ENCODE measurements around the gene STX3.

The STX3 gene

DNA sequence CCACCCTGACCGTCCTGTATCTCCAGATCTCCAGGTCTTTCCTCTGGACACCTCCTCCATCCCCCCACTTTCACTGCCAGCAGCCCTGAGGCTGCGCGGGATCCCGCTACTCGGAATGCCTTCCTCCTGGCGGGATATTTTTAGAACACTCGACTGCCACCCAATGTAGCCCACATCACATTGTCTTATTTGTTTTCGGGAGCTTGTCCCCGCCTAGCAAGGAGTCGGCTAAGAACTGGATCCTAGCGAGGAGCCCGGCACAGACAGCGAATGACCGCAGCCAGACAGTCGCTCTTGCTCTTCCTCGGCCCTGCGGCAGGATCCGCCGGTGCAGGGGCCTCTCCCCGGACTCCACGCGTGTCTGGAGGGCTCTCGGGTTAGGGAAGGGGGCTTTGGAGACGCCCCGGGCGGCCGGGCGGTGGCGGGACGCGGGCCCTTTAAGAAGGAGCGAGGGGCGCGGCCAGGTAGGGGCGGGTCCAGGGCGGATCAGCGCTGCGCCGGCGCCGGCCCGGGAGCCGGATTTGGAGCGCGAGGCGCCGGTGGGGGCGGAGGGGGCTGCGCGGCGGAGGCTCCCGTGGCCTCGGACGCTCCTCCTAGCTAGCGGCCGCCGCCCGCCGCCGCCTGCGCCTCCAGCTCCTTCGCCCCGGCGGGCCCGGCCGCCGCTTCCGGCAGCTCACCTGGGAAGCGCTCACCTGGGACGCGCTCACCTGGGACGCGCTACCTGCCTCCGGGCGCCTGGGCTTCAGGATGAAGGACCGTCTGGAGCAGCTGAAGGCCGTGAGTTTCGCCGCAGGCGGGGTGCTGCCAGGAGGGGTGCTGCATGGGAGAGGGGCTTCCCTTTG is at the start of gene STX3:
TSS of gene STX3 (plus strand) at position 518 of the 842 bp plus-strand sequence. CDS start at position 748, 230 bp downstream.
- peak; percentile 39 for DNase-seq

DNA sequence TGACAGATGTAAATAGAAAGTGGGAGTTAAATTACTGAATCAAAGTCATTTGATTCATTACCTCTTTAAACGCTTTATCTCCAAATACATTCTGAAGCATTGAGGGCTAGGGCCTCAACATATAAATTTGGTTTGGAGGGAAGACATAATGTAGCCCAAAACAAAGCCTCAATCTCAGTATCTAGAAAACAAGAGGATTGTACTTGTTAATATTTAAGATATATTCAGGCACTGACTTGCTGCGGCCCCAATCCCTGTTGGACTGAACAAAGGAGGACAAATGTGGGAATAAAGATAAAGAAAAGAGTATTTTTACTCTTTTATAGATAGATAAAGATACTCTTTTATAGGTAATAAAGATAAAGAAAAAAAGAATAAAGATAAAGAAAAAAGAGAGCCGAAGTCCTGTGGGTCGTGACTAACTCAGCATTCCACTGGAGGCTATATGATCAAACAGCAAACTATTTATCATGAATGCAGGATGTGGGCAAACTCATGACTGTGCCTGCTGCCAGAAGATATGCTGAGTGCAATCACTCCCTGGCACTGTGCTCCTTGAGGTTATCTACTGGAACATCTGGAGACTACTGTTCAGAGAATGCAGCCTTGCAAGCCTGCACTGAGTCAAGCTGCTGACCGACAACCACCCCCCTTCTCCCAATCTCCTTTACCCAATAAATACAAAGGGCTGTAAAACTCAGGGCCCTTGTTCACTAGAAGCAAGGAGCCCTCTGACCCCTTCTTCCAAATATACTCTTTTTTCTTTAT is 48.5 kb upstream of the STX3 start:
- no peak for DNase-seq

DNA sequence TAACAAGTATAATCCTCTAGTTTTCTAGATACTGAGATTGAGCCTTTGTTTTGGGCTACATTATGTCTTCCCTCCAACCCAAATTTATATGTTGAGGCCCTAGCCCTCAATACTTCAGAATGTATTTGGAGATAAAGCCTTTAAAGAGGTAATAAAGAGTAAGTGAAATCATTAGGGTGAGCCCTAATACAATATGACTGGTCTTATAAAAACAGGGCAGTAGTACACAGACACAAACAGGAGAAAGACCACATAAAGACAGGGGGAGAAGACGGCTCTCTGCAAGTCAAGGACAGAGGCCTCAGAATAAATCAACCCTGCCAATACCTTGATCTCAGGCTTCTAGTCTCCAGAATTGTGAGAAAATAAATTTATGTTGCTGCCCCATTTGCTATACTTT is 47.8 kb upstream of the STX3 start:
- no peak for DNase-seq

DNA sequence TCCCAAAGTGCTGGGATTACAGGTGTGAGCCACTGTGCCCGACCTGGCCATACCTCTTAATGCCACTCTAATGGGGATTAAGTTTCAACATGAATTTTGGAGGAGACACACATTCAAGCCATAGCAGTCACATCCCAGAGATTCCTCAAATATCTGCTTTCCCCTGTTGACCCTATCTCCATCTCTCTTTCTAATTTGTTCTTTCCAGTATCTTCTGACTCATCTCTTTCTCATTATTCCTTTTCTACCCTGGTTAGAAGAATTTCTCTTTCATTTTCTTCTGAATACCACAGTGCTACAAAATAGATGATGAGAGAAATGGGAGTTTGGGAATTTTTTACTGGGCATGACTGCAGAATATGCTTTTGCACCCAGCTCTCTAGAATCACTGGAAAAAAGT is 46.6 kb upstream of the STX3 start:
- DNase-seq = no peak

DNA sequence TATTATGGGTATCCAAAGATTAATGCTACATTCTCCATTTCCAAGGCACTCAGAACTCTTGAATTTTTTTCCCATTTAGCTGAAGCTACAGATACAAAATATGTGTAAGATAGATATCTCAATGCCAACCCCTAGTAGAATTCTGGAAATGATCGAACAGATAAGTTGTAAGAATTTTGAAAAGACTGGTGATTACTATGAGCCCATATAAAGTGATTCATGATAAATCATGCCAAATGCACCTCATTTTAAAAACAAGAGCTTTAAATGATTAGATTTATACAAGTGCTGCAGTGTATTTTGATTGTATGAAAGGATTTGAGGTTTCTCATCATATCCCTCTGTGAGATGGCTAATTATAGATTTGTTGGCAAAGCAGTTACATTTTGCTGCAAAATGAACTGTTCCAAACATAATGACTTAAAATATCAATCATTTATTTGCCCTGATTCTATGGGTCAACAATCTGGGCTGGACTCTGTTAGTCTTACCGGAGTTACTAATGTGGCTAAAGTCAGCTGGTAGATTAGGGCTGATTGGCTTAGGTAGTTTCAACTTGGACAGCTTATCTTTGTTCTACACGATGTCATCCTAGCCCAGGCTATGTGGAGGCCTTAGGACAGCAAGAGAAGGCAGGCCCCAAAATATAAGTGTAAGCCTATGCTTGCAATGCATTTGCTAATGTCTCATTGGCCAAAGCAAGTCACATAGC is 44.9 kb upstream of the STX3 start:
- no peak for DNase-seq

DNA sequence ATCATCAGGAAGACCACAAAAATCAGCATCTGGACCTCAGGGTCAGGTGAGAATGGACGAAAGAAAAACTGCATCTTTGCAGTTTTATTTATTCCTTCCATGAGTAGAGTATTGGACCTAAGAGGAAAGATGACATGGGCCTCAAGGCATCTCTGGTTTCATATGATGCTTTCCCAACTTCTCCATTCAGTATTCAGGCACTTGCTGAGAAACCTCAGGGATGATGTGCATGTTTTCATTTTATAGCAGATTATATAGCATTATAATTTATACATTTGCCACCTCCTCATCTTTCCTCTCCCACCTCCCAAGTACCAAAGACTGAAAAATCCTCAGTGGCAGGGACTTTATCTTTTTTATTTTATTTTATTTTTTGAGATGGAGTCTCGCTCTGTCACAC is 41.4 kb upstream of the STX3 start, which contains the start of gene OR10V1:
TSS of gene OR10V1 (minus strand) at position 101 of the 400 bp plus-strand sequence. CDS start at position 101, 0 bp downstream.
- DNase-seq = no peak

DNA sequence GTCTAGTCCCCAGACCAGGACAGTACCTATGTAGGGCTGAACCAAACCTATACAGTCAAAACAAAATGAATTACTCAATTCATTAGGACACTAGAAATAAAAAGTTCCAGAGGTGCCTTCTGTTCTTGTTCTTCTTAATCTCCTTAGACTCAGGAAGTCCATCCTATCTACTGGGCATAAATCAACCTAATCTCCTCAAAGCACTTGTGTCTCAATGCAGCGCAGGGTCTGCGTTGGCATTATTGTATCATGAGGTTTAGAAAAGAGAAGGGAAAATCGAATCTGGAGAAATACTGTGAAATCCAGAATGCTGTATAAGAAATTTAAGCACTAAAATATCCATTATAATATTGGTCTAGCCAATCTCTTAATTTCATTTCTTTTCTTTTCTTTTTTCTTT is 39.1 kb upstream of the STX3 start:
- DNase-seq = no peak

DNA sequence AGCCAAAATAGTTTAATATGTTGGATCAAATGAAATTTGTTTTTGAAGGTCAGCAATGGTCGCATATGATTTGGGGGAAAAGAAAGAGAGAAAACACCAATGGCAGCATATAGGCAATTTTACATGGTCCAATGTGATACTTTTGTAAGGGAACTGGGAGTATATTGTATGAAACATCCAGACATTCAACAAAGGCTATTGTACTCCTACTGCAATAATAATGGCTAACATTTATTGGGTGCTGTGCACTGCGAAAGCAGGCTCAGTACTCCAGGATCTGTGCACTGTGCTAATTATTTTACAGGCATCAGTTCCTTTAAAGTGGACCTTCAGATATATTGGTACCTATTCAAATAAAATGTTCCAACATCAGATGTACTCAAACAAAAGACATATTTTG is 35.6 kb upstream of the STX3 start:
- DNase-seq = peak; percentile 12

DNA sequence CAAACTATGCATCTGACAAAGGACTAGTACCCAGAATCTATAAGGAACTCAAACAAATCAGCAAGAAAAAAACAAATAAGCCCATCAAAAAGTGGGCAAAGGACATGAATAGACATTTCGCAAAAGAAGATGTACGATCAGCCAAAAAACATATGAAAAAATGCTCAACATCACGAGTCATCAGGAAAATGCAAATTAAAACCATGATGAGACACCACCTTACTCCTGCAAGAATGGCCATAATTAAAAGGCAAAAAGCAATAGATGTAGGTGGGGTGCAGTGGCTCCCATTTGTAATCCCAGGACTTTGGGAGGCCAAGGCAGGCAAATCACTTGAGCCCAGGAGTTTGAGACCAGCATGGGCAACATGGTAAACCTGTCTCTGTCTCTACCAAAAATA is 31.1 kb upstream of the STX3 start:
- DNase-seq = no peak

DNA sequence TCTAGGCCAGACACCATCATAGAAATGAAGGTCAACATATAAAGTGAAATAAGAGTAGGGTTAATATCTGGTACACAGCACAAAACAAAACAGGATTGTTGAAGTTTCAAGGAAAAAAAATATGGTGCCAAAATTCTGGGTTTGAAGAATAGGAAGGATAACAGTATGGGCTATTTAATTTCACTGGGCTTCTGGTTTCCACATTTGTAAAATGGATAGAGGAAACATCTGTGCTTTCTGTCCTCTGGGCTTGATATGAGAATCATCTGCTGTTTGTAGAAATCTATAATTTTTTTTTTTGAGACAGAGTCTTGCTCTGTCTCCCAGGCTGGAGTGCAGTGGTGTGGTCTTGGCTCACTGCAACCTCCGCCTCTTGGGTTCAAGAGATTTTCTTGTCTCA is 27.8 kb upstream of the STX3 start:
- no peak for DNase-seq

DNA sequence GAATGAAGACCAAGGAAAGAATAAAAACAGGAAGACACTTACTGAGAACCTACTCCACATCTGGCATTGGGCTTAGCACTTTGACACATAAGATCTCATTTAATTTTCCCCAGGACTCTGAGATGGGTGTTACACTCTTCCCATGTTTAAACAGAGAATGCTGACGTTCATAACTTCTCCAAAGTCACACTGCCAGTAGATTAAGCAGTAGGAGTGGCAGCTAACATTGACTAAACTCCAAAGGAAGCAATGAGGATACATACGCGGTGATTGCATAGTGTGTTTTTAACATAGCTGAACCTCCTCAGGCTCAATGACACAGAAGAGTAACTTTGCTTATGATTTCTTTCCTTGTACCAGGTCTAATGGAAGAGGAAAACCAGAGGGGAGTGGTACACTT is 27.0 kb upstream of the STX3 start:
- DNase-seq = no peak

DNA sequence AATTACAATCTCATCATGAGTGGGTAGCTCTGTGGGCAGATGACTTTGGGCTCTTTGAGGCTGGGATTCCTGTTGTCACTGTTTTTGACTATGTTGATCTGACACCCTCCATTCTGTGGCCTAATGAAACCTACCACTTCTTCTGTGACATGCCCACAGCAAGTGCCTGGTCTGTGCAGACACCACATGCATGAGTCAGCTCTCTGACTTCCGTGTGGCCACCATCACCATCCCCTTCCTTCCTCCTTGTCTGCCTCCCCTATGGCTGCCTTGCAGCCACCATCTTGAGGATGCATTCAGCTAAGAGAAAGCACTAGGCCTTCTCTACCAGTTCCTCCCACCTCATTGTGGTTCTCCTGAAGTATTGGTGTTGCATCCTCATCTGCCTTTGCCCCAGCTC is 26.3 kb upstream of the STX3 start:
- no peak for DNase-seq

DNA sequence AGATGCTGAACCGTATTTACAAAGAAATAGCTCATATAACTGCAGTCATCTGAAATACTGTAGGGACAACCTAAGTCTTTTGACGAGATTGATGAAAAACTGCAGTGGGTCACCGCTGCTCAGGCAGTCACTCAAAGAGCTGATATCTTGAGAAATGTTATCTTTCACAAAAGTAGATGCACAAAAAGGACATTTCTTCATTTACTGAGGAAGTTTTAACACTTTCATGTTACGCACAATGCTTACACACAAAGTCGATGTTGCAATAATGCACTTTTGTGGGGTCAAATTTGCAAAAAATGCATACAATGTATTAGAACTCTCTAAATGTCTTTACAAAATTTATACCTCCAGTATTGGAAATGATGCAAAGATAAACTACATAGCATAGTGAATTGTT is 25.3 kb upstream of the STX3 start:
- no peak for DNase-seq

DNA sequence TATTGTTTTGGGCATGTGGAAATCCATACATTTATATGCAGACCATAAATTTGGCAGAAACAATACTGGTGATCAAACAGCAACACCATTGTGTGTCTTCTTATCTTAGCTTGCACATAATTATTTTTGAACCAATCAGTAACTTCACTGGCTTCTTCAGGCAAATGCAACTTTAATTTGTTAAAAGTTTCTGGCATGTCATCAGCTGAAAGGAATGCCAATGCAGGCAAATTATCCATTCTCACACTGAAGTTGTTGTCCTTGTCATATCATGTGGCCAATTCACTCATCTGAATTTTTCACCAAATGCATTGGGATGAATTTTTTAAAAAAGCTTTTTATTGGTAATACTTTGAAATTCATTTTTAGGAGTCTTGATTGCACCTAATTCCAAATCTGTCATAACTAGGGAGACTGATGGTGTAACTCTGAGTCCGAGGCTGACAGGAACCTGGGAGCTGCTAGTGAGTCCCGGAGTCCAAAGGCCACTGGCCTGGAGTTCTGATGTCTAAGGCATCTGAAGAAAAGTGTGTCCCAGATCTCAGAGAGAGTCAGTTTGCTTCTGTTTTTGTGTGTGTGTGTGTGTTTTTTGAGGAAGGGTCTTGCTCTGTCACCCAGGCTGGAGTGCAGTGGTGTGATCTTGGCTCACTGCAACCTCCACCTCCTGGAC is 24.1 kb upstream of the STX3 start:
- no peak for DNase-seq

DNA sequence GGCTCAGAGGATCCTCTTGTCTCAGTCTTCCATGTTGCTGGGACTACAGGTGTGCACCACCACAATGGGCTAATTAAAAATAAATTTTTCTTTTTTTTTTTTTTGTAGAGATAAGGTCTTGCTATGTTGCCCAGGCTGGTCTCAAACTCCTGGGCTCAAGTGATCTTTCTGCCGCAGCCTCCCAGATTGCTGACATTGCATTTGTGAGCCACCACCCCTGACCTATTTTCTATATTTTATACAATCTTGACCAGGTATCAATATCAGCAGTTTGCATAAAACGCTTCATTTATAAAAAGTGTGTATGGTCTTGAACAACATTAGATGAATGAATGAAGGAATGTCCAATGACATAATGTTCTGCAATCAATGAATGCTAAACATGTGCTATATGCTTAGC is 9.1 kb upstream of the STX3 start:
- DNase-seq = no peak

DNA sequence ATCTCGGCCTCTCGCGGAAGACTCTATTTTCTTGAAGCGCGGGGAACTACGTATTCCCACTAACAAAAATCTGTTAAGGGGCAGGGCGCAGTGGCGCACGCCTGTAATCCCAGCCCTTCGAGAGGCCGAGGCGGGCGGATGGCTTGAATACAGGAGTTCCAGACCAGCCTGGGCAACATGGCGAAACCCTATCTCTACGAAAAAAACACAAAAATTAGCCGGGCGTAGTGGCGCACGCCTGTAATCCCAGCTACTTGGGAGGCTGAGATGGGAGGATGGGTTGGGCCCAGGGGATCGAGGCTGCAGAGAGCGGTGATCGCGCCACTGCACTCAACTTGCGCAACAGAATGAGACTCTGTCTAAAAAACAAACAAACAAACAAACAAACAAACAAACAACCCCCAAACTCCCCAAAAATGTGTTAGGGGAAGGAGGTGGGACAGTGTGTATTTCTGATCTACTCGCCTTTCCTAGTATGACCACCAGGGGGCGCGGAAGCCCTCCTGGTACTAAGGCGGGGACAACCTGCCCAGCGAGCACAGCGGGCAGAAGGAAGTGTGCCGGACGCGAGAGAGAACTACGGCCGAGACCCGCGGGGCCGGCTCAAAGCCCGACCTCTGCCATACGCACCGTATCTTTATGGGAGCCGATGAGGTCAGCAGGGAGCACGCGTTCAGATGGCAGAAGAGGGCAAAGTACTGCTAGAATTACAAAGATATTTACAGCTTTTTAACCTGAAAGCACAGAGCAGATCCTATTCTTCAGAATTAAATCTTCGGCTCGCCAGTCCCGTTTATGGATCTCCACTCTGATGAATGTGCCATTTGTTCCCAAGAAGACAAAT is 1.3 kb upstream of the STX3 start:
- peak; percentile 89 for DNase-seq

DNA sequence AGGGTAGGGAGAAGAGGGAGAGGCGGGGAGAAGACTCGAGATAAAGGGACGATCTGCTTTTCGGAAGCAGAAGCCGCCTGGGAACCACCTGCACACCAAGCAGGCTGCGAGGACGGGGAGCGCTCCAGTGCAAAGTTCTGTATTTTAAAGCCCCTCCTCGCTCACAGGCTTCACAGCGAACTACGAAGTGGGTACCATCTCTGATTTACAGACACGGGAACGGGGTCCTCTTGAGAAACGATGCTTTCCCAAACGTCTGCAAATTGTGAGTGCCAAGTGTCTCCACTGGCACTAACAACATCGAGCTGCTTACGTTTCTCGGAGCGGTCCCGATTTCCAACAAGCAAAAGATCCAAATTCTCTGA is 700 bp upstream of the STX3 start:
- DNase-seq = no peak

DNA sequence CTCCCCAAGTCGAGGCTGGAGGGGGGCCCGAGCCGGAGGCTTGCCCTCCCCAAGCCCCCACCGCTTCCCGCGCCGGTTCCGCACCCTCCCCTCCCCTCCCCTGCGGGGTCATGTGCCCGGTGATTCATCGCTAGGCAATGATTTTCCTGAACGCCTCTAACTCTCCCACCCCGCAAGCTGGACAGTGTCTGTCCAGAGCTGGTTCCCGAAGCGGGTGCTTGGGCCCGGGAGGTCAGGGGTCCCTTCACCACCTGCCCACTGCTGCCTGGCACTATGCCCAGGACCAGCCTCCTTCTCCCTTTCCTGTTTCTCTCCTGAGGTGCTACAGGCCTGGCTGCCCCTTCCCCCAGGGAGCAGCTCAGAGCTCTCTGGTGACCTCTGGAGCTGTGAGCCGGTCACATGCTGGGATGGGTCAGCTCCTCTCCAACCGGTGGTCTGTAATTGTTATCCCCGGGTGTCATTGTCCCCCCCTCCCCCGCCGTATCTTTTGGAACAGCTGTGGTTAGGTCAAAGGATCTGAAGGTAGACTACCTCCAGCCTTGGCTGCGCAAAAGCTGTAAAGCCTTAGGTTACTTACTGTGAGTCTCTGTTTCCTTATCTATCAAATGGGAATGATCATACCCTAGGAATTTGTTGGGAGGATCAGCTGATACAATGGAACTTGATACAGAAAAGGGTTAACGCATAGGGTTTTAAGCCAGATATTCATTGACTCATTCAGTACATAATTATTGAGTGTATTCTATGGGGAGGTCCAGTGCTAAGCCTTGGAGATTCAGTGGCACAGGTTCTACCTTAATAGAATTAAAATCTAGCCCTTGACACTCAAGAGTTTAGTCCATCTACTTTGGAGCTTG is 753 bp downstream of the STX3 start:
- peak; percentile 49 for DNase-seq

DNA sequence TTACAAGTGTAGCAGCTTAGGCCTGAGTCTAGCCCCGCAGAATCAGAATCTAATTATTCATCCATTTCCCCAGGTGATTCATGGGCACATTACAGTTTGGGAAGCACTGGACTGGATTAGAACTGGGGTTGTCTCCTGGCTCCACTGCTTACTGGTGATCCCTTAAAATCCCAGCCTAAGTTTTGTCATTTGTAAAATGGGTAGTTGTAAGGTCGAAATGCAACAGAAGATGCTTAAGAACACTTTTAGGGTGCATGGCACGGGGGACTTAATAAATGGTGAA is 1.3 kb downstream of the STX3 start:
- no peak for DNase-seq

DNA sequence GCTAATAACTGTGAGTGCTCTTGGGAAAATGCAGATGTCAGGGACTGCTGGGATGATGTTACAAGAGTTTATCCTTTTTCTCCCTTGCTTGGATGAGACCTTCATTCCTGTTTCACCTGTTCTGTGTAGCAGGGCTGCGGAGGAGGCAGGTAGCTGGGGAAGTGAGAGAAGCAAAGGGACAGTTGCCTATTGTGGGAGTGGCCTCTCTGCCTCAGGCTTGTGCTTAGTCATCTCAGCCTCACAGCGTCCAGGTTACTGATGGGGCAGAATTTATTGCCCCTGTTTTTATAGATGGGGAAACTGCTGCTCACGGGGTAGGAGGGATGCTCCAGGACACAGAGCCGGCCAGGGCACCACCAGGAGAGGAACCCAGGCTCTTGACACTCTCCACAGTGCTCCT is 1.7 kb downstream of the STX3 start:
- DNase-seq = no peak

DNA sequence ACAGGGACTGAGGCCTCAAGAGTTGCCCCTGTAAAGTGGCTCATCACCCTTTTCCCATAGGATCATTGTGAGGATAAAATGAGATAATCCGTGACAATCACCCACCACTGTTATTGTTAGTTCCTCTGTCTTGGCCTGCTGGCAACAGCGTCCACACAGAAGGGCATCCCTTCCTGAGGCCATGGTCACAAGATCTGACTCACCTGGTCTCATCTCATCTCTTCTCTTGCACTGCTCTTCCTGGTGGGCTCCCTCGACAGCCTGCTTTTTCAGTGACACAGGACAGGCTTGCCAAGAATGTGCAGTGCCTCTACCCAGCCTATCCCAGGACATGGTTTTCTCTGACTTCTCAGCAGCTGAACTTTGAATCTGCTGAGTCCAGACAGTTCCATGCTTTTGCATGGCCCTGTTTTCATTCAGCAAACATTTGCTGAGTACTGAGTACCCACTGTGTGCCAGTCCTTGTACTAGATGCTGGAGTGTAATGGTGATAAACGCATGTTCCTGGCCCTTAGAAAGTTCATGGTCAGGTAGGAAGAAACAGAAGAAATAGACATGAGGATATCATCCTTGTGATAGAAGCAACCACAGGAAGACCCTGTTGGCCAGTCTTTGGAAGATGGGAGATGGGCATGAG is 3.3 kb downstream of the STX3 start:
- no peak for DNase-seq
